NCI-H345 treated with DMSO at 0.1 percent for 48 hours (cell line): ENCODE measurements around the gene ARAP3.
"Not testable (repeated sequence)": the region's sequence is repeated elsewhere in the genome, so short reads cannot be mapped to it uniquely, and the experiment has no call there.

Experiments
- DNase-seq: peaks from one replicate; lab custom pipeline; 2025; ENCODE audit not compliant: unreplicated experiment; lab: John Stamatoyannopoulos, UW

ARAP3 gene

GRCh38 chr5:141681695-141682641, at the start of gene ARAP3:
Gene ARAP3, minus strand, starts transcription at chr5:141682230. Its CDS starts 1,744 bp downstream, at chr5:141680486.
- DNase-seq, result no peak

DNA sequence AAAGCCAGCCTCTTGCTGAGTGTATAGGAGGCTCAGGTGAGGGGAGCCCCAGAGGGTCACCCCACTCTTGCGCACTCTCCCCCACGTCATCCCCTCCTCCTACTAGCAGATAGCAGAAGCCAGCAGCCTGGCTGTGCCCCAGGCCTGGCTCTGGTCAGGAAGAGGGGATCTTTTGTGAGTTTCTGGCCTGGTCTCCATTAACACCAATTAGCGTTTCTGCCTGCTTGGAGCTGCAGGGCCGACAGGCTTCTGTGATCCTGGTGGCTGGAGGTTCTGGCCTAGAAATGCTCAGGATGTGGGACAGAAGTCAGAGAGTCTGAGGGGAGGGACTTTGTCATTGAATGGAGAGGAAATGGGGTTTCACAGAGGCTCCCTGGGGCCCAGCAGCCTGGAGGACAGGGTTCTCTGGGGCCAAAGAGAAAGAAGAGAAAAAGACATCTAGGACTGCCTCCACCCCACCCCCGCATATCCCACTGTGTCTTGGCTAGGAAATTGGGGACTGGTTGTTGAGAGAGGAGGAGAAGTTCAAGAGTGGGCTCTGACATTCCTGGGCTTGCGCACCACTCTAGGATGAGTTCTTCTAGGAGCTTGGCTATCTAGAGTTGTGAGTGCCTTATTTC, 47.5 kb upstream of the ARAP3 start:
- no peak for DNase-seq

DNA sequence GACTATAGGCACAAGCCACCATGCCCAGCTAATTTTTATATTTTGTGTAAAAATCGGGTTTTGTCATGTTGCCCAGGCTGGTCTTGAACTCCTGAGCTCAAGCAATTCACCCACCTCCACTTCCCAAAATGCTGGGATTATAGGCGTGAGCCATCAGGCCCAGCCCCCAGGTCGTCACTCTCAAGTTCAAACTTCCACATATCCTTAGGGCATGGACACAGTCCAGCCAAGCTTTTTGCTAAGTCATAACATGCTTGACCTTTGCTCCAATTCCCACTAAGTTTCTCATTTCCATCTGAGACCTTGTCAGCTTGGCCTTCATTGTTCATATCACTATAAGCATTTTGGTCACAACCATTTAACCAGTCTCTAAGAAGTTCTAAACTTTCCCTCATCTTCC, 43.9 kb upstream of the ARAP3 start:
- DNase-seq, result no peak

GRCh38 chr5:141725174-141725573, 43.1 kb upstream of the ARAP3 start:
- DNase-seq, result not testable (repeated sequence)

- no peak for DNase-seq
Observed at GRCh38 chr5:141722266-141722665, 40.2 kb upstream of the ARAP3 start.

GRCh38 chr5:141717043-141717442, 35.0 kb upstream of the ARAP3 start:
- no peak for DNase-seq

DNA sequence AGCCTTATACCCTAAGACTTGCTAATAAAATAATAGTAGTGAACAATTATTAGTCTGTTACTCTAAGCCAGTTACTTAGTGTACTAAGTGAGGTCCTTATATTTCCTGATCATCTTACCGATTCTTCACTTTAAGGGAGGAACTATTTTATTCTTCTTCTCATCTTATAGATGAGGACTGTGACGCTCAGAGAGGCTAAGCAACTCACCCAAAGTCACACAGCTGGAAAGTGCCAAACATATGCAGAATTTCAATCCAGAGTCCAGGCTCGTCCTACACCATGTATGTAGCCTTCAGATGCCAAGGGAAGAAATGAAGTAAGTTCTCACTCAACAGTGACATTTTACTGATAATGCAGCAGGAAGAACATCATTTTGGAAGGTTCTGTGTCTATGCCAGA, 34.4 kb upstream of the ARAP3 start:
- DNase-seq, result no peak

DNA sequence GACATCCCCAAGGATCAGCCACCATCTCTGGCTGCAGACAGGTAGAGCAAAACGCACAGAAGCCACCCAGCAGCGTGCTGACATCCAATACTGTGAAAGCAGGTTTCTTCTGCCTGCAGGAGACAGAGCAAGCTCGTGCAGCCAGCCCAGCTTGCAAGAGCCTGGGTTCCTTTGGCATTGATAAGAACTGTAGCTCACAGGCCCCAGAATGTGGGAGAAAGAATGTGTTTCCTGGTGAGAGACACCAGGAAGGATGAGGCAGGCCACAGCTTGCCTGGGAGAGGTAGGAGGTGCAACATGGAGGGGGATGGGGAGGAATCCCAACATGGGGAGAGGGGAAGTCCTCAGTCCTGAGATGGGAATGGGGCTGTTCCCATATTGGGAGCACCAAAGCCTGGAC, 34.0 kb upstream of the ARAP3 start:
- no peak for DNase-seq

GRCh38 chr5:141715346-141715905, 33.4 kb upstream of the ARAP3 start:
- DNase-seq, result no peak

DNA sequence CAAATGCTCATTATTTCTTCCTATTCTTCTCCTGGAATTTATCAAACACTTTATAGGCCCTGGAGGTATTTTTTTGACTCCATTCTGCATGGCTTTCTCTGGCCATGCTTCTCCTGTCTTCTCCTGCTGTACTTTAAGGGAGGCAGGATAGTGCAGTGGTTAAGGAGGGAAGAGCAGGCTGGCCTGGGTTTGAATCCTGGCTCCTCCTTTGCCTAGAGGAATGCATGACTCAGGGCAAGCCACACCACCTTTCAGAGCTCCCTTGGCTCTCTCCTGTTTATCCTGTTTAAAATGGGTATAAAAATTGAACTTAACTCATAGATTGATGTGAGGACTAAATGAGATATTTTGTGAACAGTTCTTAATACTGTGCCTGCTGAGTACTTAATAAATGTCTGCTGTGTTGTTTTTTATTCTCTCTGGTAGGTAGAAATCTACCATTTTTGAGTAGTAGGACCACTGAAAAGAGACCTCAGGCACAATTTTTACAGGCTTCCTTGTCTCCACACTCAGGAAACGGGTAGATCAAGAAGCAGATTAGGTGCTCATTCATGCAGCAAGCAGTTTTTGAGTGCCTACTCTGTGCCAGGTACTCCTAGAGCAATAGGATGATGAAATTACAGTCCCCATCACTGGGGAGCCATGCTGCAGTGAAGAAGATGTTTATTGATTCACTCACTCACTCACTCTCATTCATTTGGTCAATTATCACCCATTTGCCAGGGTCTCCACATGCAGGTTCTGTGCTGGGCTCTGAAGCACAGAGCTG, 32.7 kb upstream of the ARAP3 start:
- no peak for DNase-seq

GRCh38 chr5:141713616-141714309, 31.7 kb upstream of the ARAP3 start:
- DNase-seq, result no peak

DNA sequence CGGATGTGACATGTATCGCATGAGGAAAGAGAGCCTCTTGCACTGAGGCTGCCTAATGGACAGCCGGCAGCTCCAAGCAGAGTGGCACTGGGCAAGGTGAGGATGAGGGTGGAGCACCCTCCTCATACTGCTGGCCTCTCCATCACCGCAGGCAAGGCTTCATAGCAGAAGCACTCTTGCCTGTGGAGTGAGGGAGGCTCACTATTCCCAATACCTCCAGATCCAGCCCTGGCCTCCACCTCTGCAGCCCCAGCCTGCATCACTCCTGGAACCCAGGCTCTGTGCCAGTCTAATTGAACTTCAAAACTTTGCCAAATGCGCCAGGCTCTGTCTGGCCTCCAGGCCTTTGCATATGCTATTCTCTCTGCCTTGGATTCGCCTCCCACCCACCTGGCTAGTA, 29.7 kb upstream of the ARAP3 start:
- DNase-seq, result no peak

DNA sequence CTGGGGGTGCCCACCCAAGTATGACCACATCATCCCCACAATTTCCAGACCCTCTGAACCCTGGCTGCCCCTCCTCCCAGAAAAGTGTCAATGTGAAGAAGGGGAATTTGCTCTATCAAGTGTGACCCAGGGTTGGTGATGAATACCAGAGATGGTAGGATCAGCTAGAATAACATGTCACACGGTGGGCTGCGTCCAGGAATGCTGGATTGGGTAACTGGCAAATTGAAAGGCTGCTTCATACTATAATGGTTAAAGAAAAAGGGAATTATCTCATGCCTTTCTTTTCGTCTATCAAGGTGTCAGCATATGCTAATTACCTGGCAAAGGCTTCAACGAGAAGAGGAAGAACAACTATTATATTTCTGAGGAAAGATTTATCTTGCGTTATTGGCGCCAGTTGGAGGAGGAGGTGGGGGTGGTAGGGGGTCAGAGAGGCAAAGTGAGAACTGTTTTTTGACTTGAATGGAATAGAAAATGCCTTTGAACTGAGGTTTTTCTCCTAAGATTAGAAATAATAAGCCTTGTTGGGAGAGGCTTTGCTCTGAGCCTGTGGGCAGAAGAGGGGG, 27.8 kb upstream of the ARAP3 start:
- DNase-seq, result no peak

DNA sequence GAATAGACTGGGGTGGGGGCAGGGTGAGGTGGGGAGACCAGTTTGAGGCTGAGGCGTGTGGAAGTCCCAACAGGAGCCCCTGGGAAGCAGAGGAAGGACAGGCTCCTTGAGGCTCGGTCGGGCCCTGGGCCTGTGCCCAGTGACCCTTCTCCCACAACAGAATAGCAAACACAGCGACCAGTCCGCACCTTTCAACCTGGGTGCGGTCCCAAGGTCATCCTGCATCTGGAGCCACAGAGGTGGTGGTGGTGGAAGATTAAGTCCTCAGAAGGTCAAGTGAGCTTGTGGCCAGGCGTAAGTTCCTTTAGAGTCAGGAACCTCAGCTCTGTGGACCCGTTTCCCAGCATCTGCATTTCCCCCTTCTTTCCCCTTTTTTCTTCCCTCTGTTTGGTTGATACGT, 26.0 kb upstream of the ARAP3 start:
- DNase-seq, result no peak

DNA sequence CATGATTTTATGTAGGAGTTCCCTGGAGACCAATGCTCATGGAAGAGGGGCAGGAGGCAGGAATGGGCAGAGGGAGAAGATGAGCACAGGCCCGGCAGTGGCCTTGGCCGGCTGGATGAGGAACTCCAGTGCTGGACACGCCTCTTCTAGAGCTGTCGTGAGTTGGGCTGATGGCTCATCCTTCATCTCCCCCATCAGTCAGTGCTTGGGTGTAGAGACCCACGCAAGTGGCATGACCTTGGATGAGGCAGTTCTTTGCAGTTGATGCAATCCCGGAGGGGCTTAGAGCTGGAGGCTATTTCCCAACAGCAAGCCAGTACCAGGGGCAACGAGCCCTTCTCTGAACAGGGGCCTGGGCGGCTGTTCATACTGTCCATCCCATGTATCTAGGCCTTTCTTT, 25.5 kb upstream of the ARAP3 start:
- DNase-seq, result no peak

- DNase-seq, result no peak
Observed at GRCh38 chr5:141706121-141706520, 24.1 kb upstream of the ARAP3 start.

- DNase-seq, result no peak
Observed at GRCh38 chr5:141705469-141705868, 23.4 kb upstream of the ARAP3 start.

- no peak for DNase-seq
Observed at GRCh38 chr5:141704782-141705297, 22.8 kb upstream of the ARAP3 start.

- no peak for DNase-seq
Observed at GRCh38 chr5:141703133-141703561, 21.1 kb upstream of the ARAP3 start.
